Measurements from ENCODE around the gene PROSER3. TPM values are rescaled to one million over a fixed set of nuclear protein-coding genes. Genes with fewer than 3 reads are reported as not detected.
"Not testable (repeated sequence)": the region's sequence is repeated elsewhere in the genome, so short reads cannot be mapped to it uniquely, and the experiment has no call there.

The PROSER3 gene
- total and polyA plus RNA-seq, 2 experiments from 2014 or later = 2.7 to 12.6 TPM

- WGBS, 2 experiments (ENCODE audit: low coverage in 1 of 2, low lambda C conversion rate in 2 of 2, missing lambda C conversion rate in 2 of 2) = 52 to 55% methylated on average over 7 to 8 of the region's 8 CpGs
- DNase-seq = no peak
These were observed 34.9 kb downstream of the PROSER3 start for GRCh38 chr19:35792888-35793287.

GRCh38 chr19:35793381-35794165 is 35.6 kb downstream of the PROSER3 start:
- Histone ChIP-seq H3F3A (ENCODE audit: insufficient read depth) (no peaks in the 10 kb centered on the region), H4K20me1 (ENCODE audit: insufficient read depth) (no peaks in the 10 kb centered on the region), H3K4me1 (ENCODE audit: insufficient read depth) (no peaks in the 10 kb centered on the region), H3K4me3 (no peak overlapping the region), H3K9me3 (ENCODE audit: low read depth) (no peaks in the 10 kb centered on the region), H3K36me3 (ENCODE audit: low read depth) (no peaks in the 10 kb centered on the region), H3K9me2 (ENCODE audit: insufficient read depth) (no peaks in the 10 kb centered on the region), H3K9ac (no peak overlapping the region), H3K27me3 (replicated peaks; ENCODE audit: insufficient read depth) (peaks cover 26% of the 10 kb centered on the region), H2AFZ (no peak overlapping the region), H3K79me2 (ENCODE audit: insufficient read depth) (no peaks in the 10 kb centered on the region), H3K27ac (no peak overlapping the region), H3K4me2 (ENCODE audit: unreplicated experiment) (no peak overlapping the region)
- no peak for TF ChIP-seq EZH2phosphoT487 (IDR thresholded peaks at IDR 0.05; ENCODE audit: insufficient read depth, low read depth)
- TF ChIP-seq EZH2 (IDR thresholded peaks at IDR 0.05; ENCODE audit: insufficient read depth, poor library complexity, severe bottlenecking) = no peak
- peak; percentile 88 for DNase-seq
- 31 to 36% methylated on average over 7 of the region's 7 CpGs for WGBS, 2 experiments (ENCODE audit: low coverage in 1 of 2, low lambda C conversion rate in 2 of 2, missing lambda C conversion rate in 2 of 2)
- in situ Hi-C loops (cut with MboI) = no loop called here

More at GRCh38 chr19:35792888-35793287, 34.9 kb downstream of the PROSER3 start:
- H3K27me3 ChIP-seq (replicated peaks; ENCODE audit: insufficient read depth) = peaks cover 19% of the 10 kb centered on the region; the same call in 1 of the 2 replicates
- no peaks in the 10 kb centered on the region for H4K20me1 ChIP-seq (ENCODE audit: insufficient read depth)
- no peaks in the 10 kb centered on the region for H3K79me2 ChIP-seq (ENCODE audit: insufficient read depth)
- H3K9ac ChIP-seq = no peak overlapping the region
- TF ChIP-seq EZH2 (IDR thresholded peaks at IDR 0.05; ENCODE audit: insufficient read depth, poor library complexity, severe bottlenecking) = no peak
- no peak for TF ChIP-seq EZH2phosphoT487 (IDR thresholded peaks at IDR 0.05; ENCODE audit: insufficient read depth, low read depth)
- no peaks in the 10 kb centered on the region for H3K4me1 ChIP-seq (ENCODE audit: insufficient read depth)
- H3F3A ChIP-seq (ENCODE audit: insufficient read depth) = no peaks in the 10 kb centered on the region
- no peaks in the 10 kb centered on the region for H3K36me3 ChIP-seq (ENCODE audit: low read depth)
- H3K9me2 ChIP-seq (ENCODE audit: insufficient read depth) = no peaks in the 10 kb centered on the region
- no peaks in the 10 kb centered on the region for H3K9me3 ChIP-seq (ENCODE audit: low read depth)
- in situ Hi-C loops (cut with MboI) = no loop called here
- H2AFZ ChIP-seq = no peak overlapping the region
- no peak overlapping the region for H3K27ac ChIP-seq
- H3K4me2 ChIP-seq (ENCODE audit: unreplicated experiment) = no peak overlapping the region
- no peak overlapping the region for H3K4me3 ChIP-seq

GRCh38 chr19:35795564-35795963 is 37.6 kb downstream of the PROSER3 start:
- DNase-seq; H3K4me2 ChIP-seq (ENCODE audit: unreplicated experiment); H3K4me3 ChIP-seq; H2AFZ ChIP-seq; H3K4me1 ChIP-seq (ENCODE audit: insufficient read depth); H3K9ac ChIP-seq; H3K36me3 ChIP-seq (ENCODE audit: low read depth); H3F3A ChIP-seq (ENCODE audit: insufficient read depth); H3K79me2 ChIP-seq (ENCODE audit: insufficient read depth); H4K20me1 ChIP-seq (ENCODE audit: insufficient read depth); H3K9me3 ChIP-seq (ENCODE audit: low read depth); H3K9me2 ChIP-seq (ENCODE audit: insufficient read depth); H3K27ac ChIP-seq; in situ Hi-C loops (cut with MboI): not testable (repeated sequence)
- 52 to 80% methylated on average over 1 of the region's 1 CpG for WGBS, 2 experiments (ENCODE audit: low coverage in 1 of 2, low lambda C conversion rate in 2 of 2, missing lambda C conversion rate in 2 of 2)
- H3K27me3 ChIP-seq (replicated peaks; ENCODE audit: insufficient read depth) = peaks cover 32% of the 10 kb centered on the region

GRCh38 chr19:35796645-35797542 is 38.9 kb downstream of the PROSER3 start:
- in situ Hi-C loops (cut with MboI) = no loop called here
- DNase-seq = no peak
- Histone ChIP-seq H3K9me3 (ENCODE audit: low read depth) (no peaks in the 10 kb centered on the region), H3K79me2 (ENCODE audit: insufficient read depth) (no peaks in the 10 kb centered on the region), H3K27ac (no peak overlapping the region), H4K20me1 (ENCODE audit: insufficient read depth) (no peaks in the 10 kb centered on the region), H3K4me3 (no peak overlapping the region), H3F3A (ENCODE audit: insufficient read depth) (no peaks in the 10 kb centered on the region), H2AFZ (no peak overlapping the region), H3K27me3 (replicated peaks; ENCODE audit: insufficient read depth) (peaks cover 34% of the 10 kb centered on the region), H3K4me2 (ENCODE audit: unreplicated experiment) (no peak overlapping the region), H3K36me3 (ENCODE audit: low read depth) (no peaks in the 10 kb centered on the region), H3K9me2 (ENCODE audit: insufficient read depth) (no peaks in the 10 kb centered on the region), H3K9ac (no peak overlapping the region), H3K4me1 (ENCODE audit: insufficient read depth) (no peaks in the 10 kb centered on the region)
- WGBS, 2 experiments (ENCODE audit: low coverage in 1 of 2, low lambda C conversion rate in 2 of 2, missing lambda C conversion rate in 2 of 2) = 15 to 18% methylated on average over 23 to 39 of the region's 39 CpGs
- TF ChIP-seq EZH2phosphoT487 (IDR thresholded peaks at IDR 0.05; ENCODE audit: insufficient read depth, low read depth) = no peak
